LNCAP (cell line): ENCODE results near the gene SNX25.

Source experiments
- TF ChIP-seq, protein P1 (sequence below): fragments of 450-650 bp; IDR thresholded peaks from 2 replicates; pipeline ENCODE4 v1.5.1; 2017; ENCODE audit warnings: mild to moderate bottlenecking

SNX25 gene

DNA sequence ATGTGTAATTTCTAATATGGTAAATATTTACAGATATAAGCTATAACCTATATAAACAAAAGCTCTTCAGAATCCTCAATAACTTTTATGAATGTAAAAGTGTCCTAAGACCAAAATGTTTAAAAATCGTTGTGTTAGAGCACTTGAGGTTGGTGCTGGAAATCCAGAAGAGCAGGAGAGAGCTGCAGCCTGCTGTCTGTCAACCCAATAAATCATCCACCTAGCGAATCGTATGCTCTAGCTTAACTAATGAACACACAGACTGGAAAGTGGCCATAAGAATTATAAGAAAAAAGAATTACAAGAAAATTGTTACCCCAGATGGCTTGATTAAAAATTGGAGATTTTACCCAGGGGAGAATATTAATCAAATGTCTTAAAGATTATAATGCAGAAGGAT is 22.6 kb upstream of the SNX25 start:
- TF ChIP-seq, protein P1, sequence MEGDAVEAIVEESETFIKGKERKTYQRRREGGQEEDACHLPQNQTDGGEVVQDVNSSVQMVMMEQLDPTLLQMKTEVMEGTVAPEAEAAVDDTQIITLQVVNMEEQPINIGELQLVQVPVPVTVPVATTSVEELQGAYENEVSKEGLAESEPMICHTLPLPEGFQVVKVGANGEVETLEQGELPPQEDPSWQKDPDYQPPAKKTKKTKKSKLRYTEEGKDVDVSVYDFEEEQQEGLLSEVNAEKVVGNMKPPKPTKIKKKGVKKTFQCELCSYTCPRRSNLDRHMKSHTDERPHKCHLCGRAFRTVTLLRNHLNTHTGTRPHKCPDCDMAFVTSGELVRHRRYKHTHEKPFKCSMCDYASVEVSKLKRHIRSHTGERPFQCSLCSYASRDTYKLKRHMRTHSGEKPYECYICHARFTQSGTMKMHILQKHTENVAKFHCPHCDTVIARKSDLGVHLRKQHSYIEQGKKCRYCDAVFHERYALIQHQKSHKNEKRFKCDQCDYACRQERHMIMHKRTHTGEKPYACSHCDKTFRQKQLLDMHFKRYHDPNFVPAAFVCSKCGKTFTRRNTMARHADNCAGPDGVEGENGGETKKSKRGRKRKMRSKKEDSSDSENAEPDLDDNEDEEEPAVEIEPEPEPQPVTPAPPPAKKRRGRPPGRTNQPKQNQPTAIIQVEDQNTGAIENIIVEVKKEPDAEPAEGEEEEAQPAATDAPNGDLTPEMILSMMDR: no peak

DNA sequence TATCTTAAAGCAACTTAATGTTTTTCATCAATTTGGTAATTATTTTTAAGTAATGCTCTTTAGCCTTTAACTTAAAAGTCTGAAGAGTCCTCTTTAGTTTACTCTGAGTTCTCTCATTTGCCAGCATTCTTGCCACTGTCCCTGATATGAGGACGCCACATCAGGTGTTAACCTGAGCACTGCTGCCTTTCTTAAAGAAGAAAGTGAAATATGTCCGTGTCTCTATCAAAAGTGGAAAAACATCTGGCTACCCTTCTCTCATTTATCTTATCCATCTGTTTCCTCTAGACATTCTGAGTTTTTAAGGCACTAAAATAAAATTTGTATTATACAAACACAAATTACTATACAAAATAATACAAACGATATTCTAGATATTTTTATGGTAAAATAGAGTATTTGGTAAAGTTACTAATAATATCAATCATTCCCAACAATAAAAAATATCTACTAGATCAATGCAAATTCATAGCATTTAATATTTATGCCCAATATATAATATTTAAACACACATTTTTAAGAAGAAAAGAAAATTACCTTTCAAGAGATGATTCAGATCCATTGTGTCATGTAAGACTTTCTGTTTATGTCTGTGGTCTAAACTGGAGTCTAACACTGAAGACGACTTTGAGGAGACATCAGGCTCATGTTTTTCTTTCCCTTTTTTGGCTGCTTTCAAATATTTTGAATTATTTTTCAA is 19.6 kb upstream of the SNX25 start:
- TF ChIP-seq, protein P1: no peak

DNA sequence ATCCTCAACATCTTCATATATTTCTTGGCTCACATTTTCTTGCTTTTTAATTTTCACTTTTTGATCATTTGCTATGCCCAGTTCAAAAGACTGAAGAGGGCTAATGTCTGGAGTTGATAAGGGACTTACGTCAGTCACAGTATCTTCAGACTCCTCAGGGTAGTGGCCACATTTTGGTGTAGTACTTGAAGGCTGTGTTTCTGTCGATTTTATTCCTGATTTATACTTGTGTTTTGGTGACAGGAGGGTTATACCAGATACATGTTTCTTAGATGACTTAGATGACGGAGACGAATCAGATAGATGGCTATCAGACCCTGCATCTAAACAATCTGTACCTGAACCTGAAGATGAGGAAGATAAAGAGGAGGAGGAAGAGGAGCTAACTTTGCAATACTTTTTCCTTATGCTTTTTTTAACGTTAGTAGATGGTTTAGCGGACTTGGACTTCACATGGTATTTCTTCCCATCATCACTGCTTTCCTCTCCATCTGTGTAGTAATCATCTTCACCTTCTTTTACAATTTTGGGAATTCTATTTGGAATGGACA is 19.0 kb upstream of the SNX25 start:
- TF ChIP-seq, protein P1: no peak

DNA sequence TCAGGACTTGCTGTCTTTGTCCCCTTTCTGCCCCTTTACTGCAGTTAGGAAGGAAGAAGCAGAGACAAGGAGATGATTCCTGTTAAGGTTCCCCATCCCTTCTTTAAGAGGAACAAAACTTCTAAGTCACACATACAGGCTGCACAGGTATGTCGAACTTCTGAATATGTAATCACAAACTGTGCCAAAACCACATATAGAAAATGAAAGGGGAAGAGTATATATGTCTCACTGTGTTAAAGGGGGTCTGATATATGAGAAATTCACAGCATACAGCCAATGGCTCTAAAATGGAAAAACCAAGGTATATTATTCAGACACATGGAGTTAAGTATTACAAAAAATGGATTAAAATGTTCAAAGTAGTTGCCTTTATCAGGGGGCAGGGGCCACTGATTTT is 17.3 kb upstream of the SNX25 start:
- TF ChIP-seq, protein P1: no peak

DNA sequence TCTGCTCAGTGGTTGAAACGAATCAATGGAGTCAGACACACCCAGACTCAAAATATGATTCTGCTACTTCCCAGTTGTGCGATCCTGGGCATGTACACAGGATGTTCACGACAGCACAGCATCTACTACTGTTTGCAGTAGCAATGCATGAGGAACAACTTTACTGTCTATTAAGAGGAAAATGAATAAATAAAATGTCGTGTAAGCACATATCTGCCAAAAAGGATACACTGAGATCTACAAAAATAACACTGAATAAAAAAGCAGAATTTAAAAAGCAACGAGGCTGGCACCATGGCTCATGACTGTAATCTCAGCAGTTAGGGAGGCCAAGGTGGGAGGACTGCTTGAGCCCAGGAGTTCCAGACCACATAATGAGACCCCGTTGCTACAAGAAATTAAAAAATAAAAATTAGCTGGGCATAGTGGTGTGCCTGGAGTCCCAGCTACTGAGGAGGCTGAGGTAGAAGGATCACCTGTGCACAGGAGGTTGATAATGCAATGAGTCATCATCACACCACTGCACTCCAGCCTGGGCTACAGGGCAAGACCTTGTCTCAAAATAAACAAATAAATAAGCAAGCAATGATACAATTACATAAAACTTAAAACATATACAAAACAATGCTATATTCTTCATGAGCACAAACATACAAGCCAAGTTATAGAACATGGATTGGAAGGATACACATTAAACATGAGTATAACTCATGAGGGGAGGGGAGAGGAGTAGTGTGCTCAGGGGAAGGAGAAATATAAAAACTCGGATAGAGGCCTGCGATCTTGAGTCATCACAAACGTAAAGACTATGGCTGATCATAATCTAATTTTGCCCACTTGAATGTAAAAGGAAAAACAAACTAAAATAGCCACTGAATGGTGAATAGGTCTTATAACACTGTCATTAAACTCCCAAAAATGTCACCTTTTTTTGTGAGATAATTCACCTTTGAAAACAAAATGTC is 14.2 kb upstream of the SNX25 start:
- TF ChIP-seq, protein P1: no peak

DNA sequence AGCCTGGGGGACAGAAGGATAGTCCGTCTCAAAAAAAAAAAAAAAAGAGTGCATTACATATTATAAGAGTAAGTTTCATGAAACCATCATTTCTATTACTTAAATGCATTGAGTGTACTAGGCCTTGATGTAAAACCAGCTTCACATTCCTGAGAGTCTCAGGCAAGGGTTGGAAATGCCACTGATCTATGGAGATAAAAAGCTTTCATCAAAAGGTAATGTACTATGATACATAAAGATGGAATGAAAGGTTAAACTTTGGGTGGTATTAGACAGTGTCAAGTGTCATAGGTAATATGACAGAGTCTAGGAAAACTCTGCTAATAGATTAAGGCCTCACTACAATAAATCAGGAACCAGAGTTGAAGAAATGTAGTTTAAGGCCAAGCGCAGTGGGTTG is 13.0 kb upstream of the SNX25 start:
- TF ChIP-seq, protein P1: no peak
